ENCODE data around the gene GCHFR.

Gene GCHFR

GRCh38 chr15:40785164-40785563 lies 21.3 kb downstream of the GCHFR start:
- DNase-seq: no peak

GRCh38 chr15:40785814-40786213 lies 21.9 kb downstream of the GCHFR start:
- no peak for DNase-seq

- DNase-seq: peak; percentile 81
Measured at GRCh38 chr15:40787344-40787841, 23.5 kb downstream of the GCHFR start.

GRCh38 chr15:40787991-40788390 lies 24.1 kb downstream of the GCHFR start:
- no peak for DNase-seq

GRCh38 chr15:40789119-40789518 lies 25.3 kb downstream of the GCHFR start:
- no peak for DNase-seq

- no peak for DNase-seq
Measured at GRCh38 chr15:40789999-40790398, 26.1 kb downstream of the GCHFR start.

- no peak for DNase-seq
Measured at GRCh38 chr15:40790718-40791117, 26.9 kb downstream of the GCHFR start.

- DNase-seq: no peak
Measured at GRCh38 chr15:40792394-40792793, 28.5 kb downstream of the GCHFR start.

- DNase-seq: peak; percentile 93
Measured at GRCh38 chr15:40793216-40793989, 29.5 kb downstream of the GCHFR start.

GRCh38 chr15:40796041-40796440 lies 32.2 kb downstream of the GCHFR start:
- no peak for DNase-seq

- DNase-seq: no peak
Measured at GRCh38 chr15:40796512-40796911, 32.6 kb downstream of the GCHFR start.

GRCh38 chr15:40799523-40799922 lies 35.7 kb downstream of the GCHFR start:
- no peak for DNase-seq

GRCh38 chr15:40803076-40803475 lies 39.2 kb downstream of the GCHFR start:
- no peak for DNase-seq

GRCh38 chr15:40803688-40804087 lies 39.8 kb downstream of the GCHFR start:
- DNase-seq: no peak

- DNase-seq: no peak
Measured at GRCh38 chr15:40806672-40807027, 42.8 kb downstream of the GCHFR start.

GRCh38 chr15:40807028-40807887 lies 43.4 kb downstream of the GCHFR start, which contains the start of the genes DNAJC17 and ZFYVE19:
Gene DNAJC17 (minus strand): TSS chr15:40807473. CDS start chr15:40807446, 27 bp downstream.
Gene ZFYVE19 (plus strand): TSS chr15:40807089. CDS start chr15:40807590, 501 bp downstream.
- peak; percentile 98 for DNase-seq

- DNase-seq: peak; percentile 26
Measured at GRCh38 chr15:40807888-40808461, 44.1 kb downstream of the GCHFR start.

- DNase-seq: no peak
Measured at GRCh38 chr15:40808861-40809450, 45.1 kb downstream of the GCHFR start.

GRCh38 chr15:40812721-40813425 lies 49.0 kb downstream of the GCHFR start:
- no peak for DNase-seq

GRCh38 chr15:40815042-40815698 lies 51.3 kb downstream of the GCHFR start:
- DNase-seq: no peak

All from EL (cell line).